ENCODE data around the gene CFAP299. TPM values are rescaled to one million over a fixed set of nuclear protein-coding genes. Genes with fewer than 3 reads are reported as not detected.

Gene CFAP299
- total and polyA plus RNA-seq, 2 of the 8 experiments (the other 6 are each of a cell fraction or from before 2014, with no cell fraction given): not detected

DNA sequence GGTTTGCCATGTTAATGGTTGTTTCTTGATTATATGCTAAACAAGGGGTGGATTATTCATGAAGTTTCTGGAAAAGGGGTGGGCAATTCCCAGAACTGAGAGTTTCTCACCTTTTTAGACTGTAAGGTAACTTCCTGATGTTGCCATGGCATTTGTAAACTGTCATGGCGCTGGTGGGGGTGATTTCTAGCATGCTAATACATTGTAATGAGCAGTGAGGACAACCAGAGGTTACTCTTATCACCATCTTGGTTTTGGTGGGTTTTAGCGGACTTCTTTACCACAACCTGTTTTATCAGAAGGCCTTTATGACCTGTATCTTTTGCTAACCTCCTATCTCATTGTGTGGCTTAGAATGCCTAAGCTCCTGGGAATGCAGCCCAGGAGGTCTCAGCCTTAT lies 81.5 kb downstream of the CFAP299 start:
- H3K27me3 ChIP-seq (replicated peaks in 1 of 4; ENCODE audit: control insufficient read depth in 3 of 4, extremely low read depth in 1 of 4, insufficient read depth in 3 of 4, low read length in 3 of 4): peaks cover 0 to 1% (median 0%) of the 10 kb centered on the region in 4 experiments; a peak in 1 of 7 replicates
- peaks cover 0 to 8% (median 1%) of the 10 kb centered on the region in 4 experiments; a peak in 2 of 7 replicates for H3K4me1 ChIP-seq (replicated peaks in 1 of 4; ENCODE audit: control insufficient read depth in 3 of 4, insufficient read depth in 4 of 4, low read length in 3 of 4)
- no peak overlapping the region for H2BK5ac ChIP-seq (ENCODE audit: low read depth, low read length)
- H3K36me3 ChIP-seq (ENCODE audit: control insufficient read depth in 2 of 4, insufficient read depth in 4 of 4, low read length in 3 of 4): no peaks in the 10 kb centered on the region
- H3K23ac ChIP-seq (ENCODE audit: insufficient read length): no peak overlapping the region
- no peak overlapping the region for H3K18ac ChIP-seq (ENCODE audit: extremely low read depth, low read length)
- H3K14ac ChIP-seq (ENCODE audit: insufficient read length): no peak overlapping the region
- H2AK5ac ChIP-seq (ENCODE audit: low read depth, low read length): no peak overlapping the region
- H3K4me2 ChIP-seq (ENCODE audit: insufficient read depth in 1 of 2, low read depth in 2 of 2, low read length in 2 of 2): no peak overlapping the region
- H4K8ac ChIP-seq (ENCODE audit: extremely low read depth, insufficient read depth, low read length): no peak overlapping the region
- no peaks in the 10 kb centered on the region for H4K20me1 ChIP-seq (replicated peaks in 1 of 2; ENCODE audit: control insufficient read depth in 1 of 2, insufficient read depth in 2 of 2, low read length in 2 of 2)
- TF ChIP-seq ASH2L (IDR thresholded peaks at IDR 0.05; ENCODE audit: low read length) (no peak), YY1 (IDR thresholded peaks at IDR 0.05; ENCODE audit: low read depth, low read length) (0 out of 2 replicates have a peak, but pooled peaks have one; percentile 12)
- ChIA-PET POLR2A (ENCODE audit: partially characterized antibody) (no interaction called here), CTCF (ENCODE audit: partially characterized antibody) (no interaction called here)
- FAIRE-seq (no peak), DNase-seq (ENCODE audit: low read depth in 1 of 2, low spot score in 2 of 2) (no peak)
- H3K23me2 ChIP-seq (ENCODE audit: low read depth, low read length): no peaks in the 10 kb centered on the region
- H4K91ac ChIP-seq (replicated peaks; ENCODE audit: insufficient read length, low read length): no peak overlapping the region
- H4K5ac ChIP-seq (ENCODE audit: insufficient read length, low read depth, low read length): no peak overlapping the region
- H3K79me1 ChIP-seq (ENCODE audit: low read depth, low read length): no peaks in the 10 kb centered on the region
- no peak overlapping the region for H2BK120ac ChIP-seq (replicated peaks; ENCODE audit: low read depth, low read length)
- H3K4ac ChIP-seq (replicated peaks; ENCODE audit: insufficient read length, low read depth, low read length): no peak overlapping the region
- 92% methylated on average over 2 of the region's 2 CpGs; no CpG with 5 or more reads in 1 of the 2 experiments for WGBS, 2 experiments (ENCODE audit: extremely low coverage in 1 of 2, insufficient coverage in 1 of 2, insufficient read length in 1 of 2, insufficient replicate concordance in 2 of 2, low coverage in 1 of 2, low lambda C conversion rate in 2 of 2, missing lambda C conversion rate in 1 of 2)
- H2BK15ac ChIP-seq (ENCODE audit: low read length): no peak overlapping the region
- no peak overlapping the region for H3K9ac ChIP-seq (replicated peaks in 1 of 4; ENCODE audit: extremely low read depth in 1 of 4, low read depth in 3 of 4, low read length in 3 of 4)
- no peak overlapping the region for H2BK20ac ChIP-seq (ENCODE audit: low read length)
- H3K9me3 ChIP-seq (ENCODE audit: insufficient read depth in 2 of 2, low read depth in 1 of 2, low read length in 1 of 2): no peaks in the 10 kb centered on the region
- H2BK12ac ChIP-seq (ENCODE audit: low read depth, low read length): no peak overlapping the region
- H3K79me2 ChIP-seq (ENCODE audit: control insufficient read depth in 1 of 2, insufficient read depth in 2 of 2, low read length in 2 of 2): no peaks in the 10 kb centered on the region
- no peak overlapping the region for H3K27ac ChIP-seq (ENCODE audit: low read depth, low read length)
- H3K4me3 ChIP-seq (ENCODE audit: extremely low read depth in 1 of 4, insufficient read depth in 2 of 4, low read depth in 3 of 4, low read length in 4 of 4): no peak overlapping the region
- no peak overlapping the region for H3K56ac ChIP-seq (replicated peaks; ENCODE audit: insufficient read length, low read depth, low read length)
- H2AFZ ChIP-seq (ENCODE audit: low read length): no peak overlapping the region
